Keratinocyte (primary cell): Measurements from ENCODE around the gene CCDC7. TPM values are rescaled to one million over a fixed set of nuclear protein-coding genes. Genes with fewer than 3 reads are reported as not detected.

Source experiments
- DNase-seq: peaks from one replicate; pipeline ENCODE4 v3.0.0-alpha.2; 2011; ENCODE audit warnings: low read depth, missing footprints, low spot score
- FAIRE-seq: peaks from 2 replicates; lab custom pipeline; 2011; peaks lifted over from hg19 to GRCh38; lab: Jason Lieb, UNC
- H2AFZ ChIP-seq: 2 replicates; pipeline ENCODE4 v1.6.0; 2012; ENCODE audit warnings: low read length, control low read depth, inconsistent platforms; ENCODE audit not compliant: control insufficient read depth
- H3K27ac ChIP-seq: 2 replicates; pipeline ENCODE4 v1.5.1; 2011; ENCODE audit warnings: low read length; ENCODE audit not compliant: control insufficient read depth, insufficient read depth
- H3K27me3 ChIP-seq: 3 replicates; pipeline ENCODE4 v1.6.0; 2011; ENCODE audit warnings: low read length; ENCODE audit not compliant: control insufficient read depth, insufficient read depth; ENCODE audit errors: extremely low read depth
- H3K36me3 ChIP-seq, 2 experiments: 2 replicates in 1 of 2; 3 replicates in 1 of 2; pipeline ENCODE4 v1.5.1; 2011; ENCODE audit warnings: low read length in 2 of 2, mild to moderate bottlenecking in 1 of 2; ENCODE audit not compliant: control insufficient read depth in 2 of 2, insufficient read depth in 2 of 2; ENCODE audit errors: extremely low read depth in 1 of 2
- H3K4me1 ChIP-seq: 3 replicates; pipeline ENCODE4 v1.5.1; 2011; ENCODE audit warnings: low read length; ENCODE audit not compliant: control insufficient read depth, insufficient read depth; ENCODE audit errors: extremely low read depth
- H3K4me2 ChIP-seq: 3 replicates; pipeline ENCODE4 v1.6.0; 2011; ENCODE audit warnings: low read depth, low read length; ENCODE audit not compliant: control insufficient read depth, insufficient read depth; ENCODE audit errors: extremely low read depth
- H3K4me3 ChIP-seq, 3 experiments: fragments of 200-600 bp in 1 of 3; sonication (generic) in 1 of 3; 2 replicates in 2 of 3; 3 replicates in 1 of 3; pipeline ENCODE4 v1.5.1; 2011 to 2016; ENCODE audit warnings: low read length in 3 of 3, mild to moderate bottlenecking in 3 of 3, control low read depth in 2 of 3, inconsistent platforms in 1 of 3, low read depth in 1 of 3, mixed read lengths in 1 of 3, mixed run types in 1 of 3, moderate library complexity in 1 of 3; ENCODE audit not compliant: control insufficient read depth in 2 of 3, insufficient read depth in 2 of 3; ENCODE audit errors: extremely low read depth in 1 of 3
- H3K79me2 ChIP-seq: 2 replicates; pipeline ENCODE4 v1.6.0; 2012; ENCODE audit warnings: low read length; ENCODE audit not compliant: control insufficient read depth, insufficient read depth
- H3K9ac ChIP-seq: 3 replicates; pipeline ENCODE4 v1.6.0; 2011; ENCODE audit warnings: low read length; ENCODE audit not compliant: control insufficient read depth, insufficient read depth; ENCODE audit errors: extremely low read depth
- H3K9me1 ChIP-seq: 3 replicates; pipeline ENCODE4 v1.6.0; 2011; ENCODE audit warnings: low read length; ENCODE audit not compliant: control insufficient read depth, insufficient read depth; ENCODE audit errors: extremely low read depth
- H3K9me3 ChIP-seq: 2 replicates; pipeline ENCODE4 v1.5.1; 2012; ENCODE audit warnings: low read depth, low read length; ENCODE audit not compliant: control insufficient read depth
- H4K20me1 ChIP-seq: 3 replicates; pipeline ENCODE4 v1.6.0; 2011; ENCODE audit warnings: low read length; ENCODE audit not compliant: control insufficient read depth, insufficient read depth; ENCODE audit errors: extremely low read depth
- CTCF ChIP-seq, 3 experiments: IDR thresholded peaks in 1 of 3; conservative IDR thresholded peaks in 1 of 3; optimal IDR thresholded peaks in 1 of 3; 2 replicates in 2 of 3; 3 replicates in 1 of 3; pipeline versions ENCODE3 to v1.5.1; 2011; ENCODE audit warnings: low read length in 3 of 3, mild to moderate bottlenecking in 3 of 3, moderate library complexity in 2 of 3, control low read depth in 1 of 3, inconsistent platforms in 1 of 3; ENCODE audit not compliant: insufficient read depth in 2 of 3; ENCODE audit errors: extremely low read depth in 1 of 3
- EZH2 ChIP-seq: IDR thresholded peaks from one replicate; pipeline ENCODE4 v1.6.1; 2012; ENCODE audit warnings: inconsistent platforms, mild to moderate bottlenecking, low read length, moderate library complexity
- dilution Hi-C: fragments of 300-500 bp; cut with MboI; formaldehyde crosslinking; loops from one replicate; pipeline ENCODE4 v1.7.0; 2020; ENCODE audit warnings: low sequenced_read_pairs; ENCODE audit not compliant: extremely low pct_ligation_motif_present
- polyA plus RNA-seq, 5 experiments: library from polyadenylated mRNA; depleted of rRNA in 3 of 5; stranded (reverse) in 3 of 5; stranded (forward) in 1 of 5; unstranded in 1 of 5; fragments of >200 nt; gene quantifications; 1 replicate in 1 of 5; 2 replicates in 3 of 5; 3 replicates in 1 of 5; pipeline versions ENCODE4 v1.2.1 to v1.2.3, GENCODE V29; 2011 to 2012; ENCODE audit warnings: missing spikeins in 2 of 5, low read depth in 1 of 5, low replicate concordance in 1 of 5

CCDC7 gene
- polyA plus RNA-seq, 1 donor (not counting 4 experiments of a cell fraction or from before 2014, with no cell fraction given), result 1.1 TPM

GRCh38 chr10:32461203-32461602, 15.3 kb downstream of the CCDC7 start:
- DNase-seq (no peak), FAIRE-seq (no peak)
- TF ChIP-seq EZH2, result no peak
- no peak for TF ChIP-seq CTCF (optimal IDR thresholded peaks at IDR 0.05 in 1 of 3, IDR thresholded peaks at IDR 0.05 in 1 of 3, conservative IDR thresholded peaks at IDR 0.05 in 1 of 3; ENCODE audit: extremely low read depth in 1 of 3, insufficient read depth in 2 of 3, low read length in 3 of 3)
- dilution Hi-C loops, result no loop called here
- Histone ChIP-seq H3K4me3 (no peak overlapping the region), H3K79me2 (no peaks in the 10 kb centered on the region), H3K9ac (no peak overlapping the region), H3K9me3 (no peaks in the 10 kb centered on the region), H2AFZ (no peak overlapping the region), H4K20me1 (no peaks in the 10 kb centered on the region), H3K27ac (no peak overlapping the region), H3K9me1 (no peaks in the 10 kb centered on the region), H3K4me1 (no peaks in the 10 kb centered on the region), H3K4me2 (no peak overlapping the region), H3K36me3 (no peaks in the 10 kb centered on the region), H3K27me3 (no peaks in the 10 kb centered on the region)

GRCh38 chr10:32471232-32471631, 25.3 kb downstream of the CCDC7 start:
- Histone ChIP-seq H3K4me3 (no peak overlapping the region), H3K27me3 (no peaks in the 10 kb centered on the region), H3K4me1 (no peaks in the 10 kb centered on the region), H3K36me3 (no peaks in the 10 kb centered on the region), H3K4me2 (no peak overlapping the region), H2AFZ (no peak overlapping the region), H3K79me2 (no peaks in the 10 kb centered on the region), H3K9me1 (no peaks in the 10 kb centered on the region), H3K9me3 (no peaks in the 10 kb centered on the region), H3K9ac (no peak overlapping the region), H3K27ac (no peak overlapping the region), H4K20me1 (no peaks in the 10 kb centered on the region)
- TF ChIP-seq CTCF (optimal IDR thresholded peaks at IDR 0.05 in 1 of 3, IDR thresholded peaks at IDR 0.05 in 1 of 3, conservative IDR thresholded peaks at IDR 0.05 in 1 of 3; ENCODE audit: extremely low read depth in 1 of 3, insufficient read depth in 2 of 3, low read length in 3 of 3) (no peak), EZH2 (no peak)
- DNase-seq (no peak), FAIRE-seq (no peak)
- dilution Hi-C loops, result no loop called here
